Stimulated activated CD4-positive, alpha-beta T cell treated with anti-CD3 and anti-CD28 coated beads, Interleukin-15, amount 100 ng/mL, for 1 hour (primary cell): Measurements from ENCODE around the gene DEK.
"Not testable (repeated sequence)": the region's sequence is repeated elsewhere in the genome, so short reads cannot be mapped to it uniquely, and the experiment has no call there.

Experiments
- DNase-seq, 2 donors: peaks; one replicate each; pipeline ENCODE4 v3.0.0-alpha.2; 2020; ENCODE audit warnings: low read depth in 1 of 2, low spot score in 1 of 2

The DEK gene

GRCh38 chr6:18264219-18264922 lies at the start of gene DEK:
DEK (minus strand) TSS chr6:18264530; CDS start chr6:18263987, 543 bp downstream.
- DNase-seq = peak; percentile 72 to 76

- no peak for DNase-seq
These were observed 48.0 kb upstream of the DEK start for GRCh38 chr6:18312368-18312767.

GRCh38 chr6:18310010-18310409 lies 45.7 kb upstream of the DEK start:
- not testable (repeated sequence) for DNase-seq

- DNase-seq = no peak
These were observed 44.7 kb upstream of the DEK start for GRCh38 chr6:18309046-18309445.

- no peak for DNase-seq
These were observed 43.9 kb upstream of the DEK start for GRCh38 chr6:18308070-18308735.

- DNase-seq = no peak
These were observed 42.6 kb upstream of the DEK start for GRCh38 chr6:18306977-18307376.

- no peak for DNase-seq
These were observed 38.5 kb upstream of the DEK start for GRCh38 chr6:18302561-18303439.

GRCh38 chr6:18293076-18293904 lies 29.0 kb upstream of the DEK start:
- no peak for DNase-seq

GRCh38 chr6:18289283-18289682 lies 25.0 kb upstream of the DEK start:
- no peak for DNase-seq

GRCh38 chr6:18284261-18284660 lies 19.9 kb upstream of the DEK start:
- DNase-seq = no peak

- no peak for DNase-seq
These were observed 17.2 kb upstream of the DEK start for GRCh38 chr6:18281564-18281963.

GRCh38 chr6:18280084-18280483 lies 15.8 kb upstream of the DEK start:
- no peak for DNase-seq

- DNase-seq = no peak
These were observed 15.1 kb upstream of the DEK start for GRCh38 chr6:18279422-18279821.

GRCh38 chr6:18277237-18278006 lies 13.1 kb upstream of the DEK start:
- no peak for DNase-seq

- no peak for DNase-seq
These were observed 12.4 kb upstream of the DEK start for GRCh38 chr6:18276610-18277236.

- no peak for DNase-seq
These were observed 5.9 kb upstream of the DEK start for GRCh38 chr6:18270216-18270615.

GRCh38 chr6:18269717-18270116 lies 5.4 kb upstream of the DEK start:
- no peak for DNase-seq

GRCh38 chr6:18269253-18269652 lies 4.9 kb upstream of the DEK start:
- no peak for DNase-seq

GRCh38 chr6:18268066-18268465 lies 3.7 kb upstream of the DEK start:
- no peak for DNase-seq

- no peak for DNase-seq
These were observed 2.2 kb upstream of the DEK start for GRCh38 chr6:18266523-18266912.
